SK-N-SH (cell line): ENCODE results near the gene EN1. TPM values are rescaled to one million over a fixed set of nuclear protein-coding genes. Genes with fewer than 3 reads are reported as not detected.

Experiments
- CTCF ChIA-PET: fragments of 300-600, 350-600 bp; formaldehyde crosslinking; extraction: SDS; loops from one replicate; lab custom pipeline; 2021; lab: Yijun Ruan, JAX
- POLR2A ChIA-PET: fragments of 350-600 bp; sonication (Branson Sonifier 250); formaldehyde crosslinking; extraction: SDS; loops from one replicate; lab custom pipeline; 2020; ENCODE audit warnings: antibody characterized with exemption, inconsistent platforms; lab: Yijun Ruan, JAX
- DNase-seq: peaks from one replicate; pipeline ENCODE4 v3.0.0; 2012
- H2AFZ ChIP-seq: fragments of 200-600 bp; sonication (generic); 2 replicates; pipeline ENCODE4 v1.8.1; 2016; ENCODE audit warnings: antibody characterized with exemption, mild to moderate bottlenecking, low read depth
- H3F3A ChIP-seq: fragments of 200-600 bp; sonication (generic); replicated peaks from 2 replicates; pipeline ENCODE3; 2016; ENCODE audit warnings: antibody characterized with exemption, mild to moderate bottlenecking; ENCODE audit not compliant: insufficient read depth
- H3K27ac ChIP-seq, 2 experiments: fragments of 200-500 bp in 1 of 2; fragments of 200-600 bp in 1 of 2; sonication (Bioruptor generic) in 1 of 2; sonication (generic), shearing (Covaris generic) in 1 of 2; 2 replicates each; pipeline versions ENCODE4 v1.5.1 to v1.6.1; 2014 to 2016; ENCODE audit warnings: low read depth in 2 of 2, inconsistent platforms in 1 of 2, low read length in 1 of 2, mild to moderate bottlenecking in 1 of 2, mixed read lengths in 1 of 2
- H3K27me3 ChIP-seq: fragments of 200-600 bp; sonication (generic), shearing (Covaris generic); 2 replicates; pipeline ENCODE4 v1.6.1; 2016; ENCODE audit warnings: mixed run types; ENCODE audit not compliant: insufficient read depth
- H3K36me3 ChIP-seq, 2 experiments: fragments of 200-500 bp in 1 of 2; fragments of 200-600 bp in 1 of 2; sonication (Bioruptor generic) in 1 of 2; sonication (generic) in 1 of 2; replicated peaks in 1 of 2; 2 replicates each; pipeline versions ENCODE3 to v1.5.1; 2014 to 2016; ENCODE audit warnings: low read length in 1 of 2, mild to moderate bottlenecking in 1 of 2; ENCODE audit not compliant: insufficient read depth in 2 of 2, control insufficient read depth in 1 of 2
- H3K4me1 ChIP-seq, 2 experiments: fragments of 200-500 bp in 1 of 2; fragments of 200-600 bp in 1 of 2; sonication (Bioruptor generic) in 1 of 2; sonication (generic), shearing (Covaris generic) in 1 of 2; 2 replicates each; pipeline versions ENCODE4 v1.5.1 to v1.6.1; 2014 to 2016; ENCODE audit warnings: low read depth in 1 of 2, low read length in 1 of 2, mixed run types in 1 of 2; ENCODE audit not compliant: insufficient read depth in 2 of 2, control insufficient read depth in 1 of 2
- H3K4me2 ChIP-seq: fragments of 200-600 bp; sonication (generic), shearing (Covaris generic); 2 replicates; pipeline ENCODE4 v1.6.1; 2017; ENCODE audit warnings: mixed run types
- H3K4me3 ChIP-seq, 2 experiments: fragments of 200-500 bp in 1 of 2; fragments of 200-600 bp in 1 of 2; sonication (Bioruptor generic) in 1 of 2; sonication (generic), shearing (Covaris generic) in 1 of 2; 2 replicates each; pipeline versions ENCODE4 v1.5.1 to v1.8.1; 2014 to 2016; ENCODE audit warnings: low read depth in 2 of 2, inconsistent platforms in 1 of 2, low read length in 1 of 2, mild to moderate bottlenecking in 1 of 2, mixed read lengths in 1 of 2, moderate library complexity in 1 of 2
- H3K79me2 ChIP-seq: fragments of 200-600 bp; sonication (generic); 2 replicates; pipeline ENCODE4 v1.8.1; 2017; ENCODE audit warnings: mild to moderate bottlenecking; ENCODE audit not compliant: insufficient read depth
- H3K9ac ChIP-seq: fragments of 200-600 bp; sonication (generic); 2 replicates; pipeline ENCODE4 v1.6.1; 2017; ENCODE audit warnings: mixed run types
- H3K9me2 ChIP-seq: fragments of 200-600 bp; sonication (generic); 2 replicates; pipeline ENCODE4 v1.6.1; 2017; ENCODE audit warnings: mixed run types
- H3K9me3 ChIP-seq: fragments of 200-600 bp; sonication (generic); 2 replicates; pipeline ENCODE4 v1.6.1; 2017; ENCODE audit warnings: mixed run types, mild to moderate bottlenecking, moderate library complexity
- H4K20me1 ChIP-seq: fragments of 200-600 bp; sonication (generic); 2 replicates; pipeline ENCODE4 v1.6.1; 2017; ENCODE audit warnings: mild to moderate bottlenecking, mixed run types; ENCODE audit not compliant: insufficient read depth
- EZH2phosphoT487 ChIP-seq: fragments of 200-600 bp; sonication (generic); IDR thresholded peaks from 2 replicates; pipeline ENCODE4 v1.6.1; 2017; ENCODE audit warnings: low read depth, mixed run types, mild to moderate bottlenecking, antibody characterized with exemption, moderate library complexity, borderline replicate concordance
- MXI1 ChIP-seq: IDR thresholded peaks from 2 replicates; pipeline ENCODE4 v1.6.1; 2012; ENCODE audit warnings: mild to moderate bottlenecking, low read depth, low read length, improper control_type of control experiment
- TEAD4 ChIP-seq: IDR thresholded peaks from 2 replicates; pipeline ENCODE4 v1.4.0; 2012; ENCODE audit warnings: mild to moderate bottlenecking, borderline replicate concordance; ENCODE audit not compliant: insufficient read depth
- USF1 ChIP-seq: IDR thresholded peaks from 2 replicates; pipeline ENCODE4 v1.4.0; 2012; ENCODE audit warnings: low read depth, borderline replicate concordance
- USF2 ChIP-seq: fragments of 150-350 bp; IDR thresholded peaks from 2 replicates; pipeline ENCODE4 v1.6.1; 2017; ENCODE audit warnings: antibody characterized with exemption, low read length, low read depth, borderline replicate concordance
- WGBS: methylation state at CpG from one replicate; pipeline ENCODE4 v1.1.6; 2017; ENCODE audit warnings: low lambda C conversion rate; 5-methylcytosine and 5-hydroxymethylcytosine counted together
- polyA plus RNA-seq, 3 experiments: library from polyadenylated mRNA; depleted of rRNA; stranded (reverse); fragments of >200 nt; gene quantifications; 2 replicates each; pipeline ENCODE4 v1.2.3, GENCODE V29; 2012

EN1 gene
- polyA plus RNA-seq, 1 of the 3 experiments (the other 2 are of a cell fraction): not detected

- Histone ChIP-seq H3K9ac (no peak overlapping the region), H3K9me3 (no peaks in the 10 kb centered on the region), H3K9me2 (no peaks in the 10 kb centered on the region), H4K20me1 (0 out of 2 replicates have a peak, but pooled peaks cover 2% of the 10 kb centered on the region), H3K36me3 (no peaks in the 10 kb centered on the region), H3K4me3 (no peak overlapping the region), H3K4me2 (no peak overlapping the region), H3K27me3 (peaks cover 93% of the 10 kb centered on the region), H3K4me1 (peaks cover 0 to 4% of the 10 kb centered on the region in 2 experiments; a peak in 1 of 4 replicates), H3K27ac (no peak overlapping the region), H3K79me2 (no peaks in the 10 kb centered on the region), H3F3A (peaks cover 2% of the 10 kb centered on the region), H2AFZ (no peak overlapping the region)
- 17% methylated on average over 15 of the region's 32 CpGs for WGBS
- ChIA-PET POLR2A (no interaction called here), CTCF (interaction anchor here (1.2 to 1.6 kb wide), 2 partner anchors 14 to 804 kb away, joined by 3 to 5 read pairs; no protein-coding TSS in a partner anchor)
- no peak for TF ChIP-seq MXI1
- peak; percentile 70; the same call in 1 of the 2 replicates for TF ChIP-seq EZH2phosphoT487
- DNase-seq: no peak
These were observed 2.9 kb upstream of the EN1 start for GRCh38 chr2:118850168-118850900.

GRCh38 chr2:118849226-118850167 lies 2.0 kb upstream of the EN1 start:
- TF ChIP-seq USF1 (no peak), TEAD4 (no peak), USF2 (no peak)
- Histone ChIP-seq H3K4me3 (no peak overlapping the region), H3K36me3 (no peaks in the 10 kb centered on the region), H3K4me2 (no peak overlapping the region), H3K27ac (no peak overlapping the region), H3K4me1 (peaks cover 0 to 4% of the 10 kb centered on the region in 2 experiments; a peak in 1 of 4 replicates), H3F3A (peaks cover 2% of the 10 kb centered on the region), H4K20me1 (0 out of 2 replicates have a peak, but pooled peaks cover 2% of the 10 kb centered on the region), H3K9me3 (no peaks in the 10 kb centered on the region), H3K79me2 (no peaks in the 10 kb centered on the region), H2AFZ (no peak overlapping the region), H3K9ac (no peak overlapping the region), H3K27me3 (peaks cover 93% of the 10 kb centered on the region), H3K9me2 (no peaks in the 10 kb centered on the region)
- ChIA-PET CTCF (interaction anchor here (0.7 to 2.6 kb wide), 6 partner anchors 9 to 803 kb away, joined by 3 to 16 read pairs (median 4); no protein-coding TSS in a partner anchor), POLR2A (no interaction called here)
- DNase-seq: no peak
- 26% methylated on average over 41 of the region's 52 CpGs for WGBS
